ENCODE data around the gene CD79B. TPM values are rescaled to one million over a fixed set of nuclear protein-coding genes. Genes with fewer than 3 reads are reported as not detected.

CD79B gene
- total and polyA plus RNA-seq, 2 experiments from 2014 or later = 1.3 to 2.5 TPM

- no peak for TF ChIP-seq ZNF462 (CRISPR knock-in tag; IDR thresholded peaks at IDR 0.05)
- no peak for TF ChIP-seq POLR2AphosphoS5 (IDR thresholded peaks at IDR 0.05; ENCODE audit: low read depth)
- TF ChIP-seq EZH2 (IDR thresholded peaks at IDR 0.05; ENCODE audit: low read depth, unreplicated experiment) = no peak
Measured at GRCh38 chr17:63962298-63962744, 30.2 kb upstream of the CD79B start (continued).

- peak overlapping the region; percentile 80 for H3K4me3 Mint-ChIP-seq
- Histone ChIP-seq H3K36me3 (ENCODE audit: insufficient read depth) (no peaks in the 10 kb centered on the region), H3K27me3 (ENCODE audit: insufficient read depth) (no peaks in the 10 kb centered on the region), H3K4me2 (peak overlapping the region; percentile 89), H3K4me3 (peak overlapping the region; percentile 75), H3K4me1 (ENCODE audit: insufficient read depth) (peaks cover 14% of the 10 kb centered on the region; the same call in 1 of the 2 replicates), H3K79me2 (replicated peaks; ENCODE audit: insufficient read depth) (no peaks in the 10 kb centered on the region), H3K27ac (ENCODE audit: low read depth) (peak overlapping the region; percentile 78; the same call in 1 of the 2 replicates), H2AFZ (peak overlapping the region; percentile 92; the same call in 1 of the 2 replicates), H3F3A (replicated peaks; ENCODE audit: low read depth) (0 out of 2 replicates have a peak, but pooled peaks cover 2% of the 10 kb centered on the region), H4K20me1 (replicated peaks; ENCODE audit: insufficient read depth) (no peaks in the 10 kb centered on the region), H3K9me2 (ENCODE audit: insufficient read depth) (no peaks in the 10 kb centered on the region)
- peaks cover 13% of the 10 kb centered on the region; the same call in 2 of the 3 replicates for H3K36me3 Mint-ChIP-seq (ENCODE audit: low read depth)
- ATAC-seq = peak; percentile 86
- H3K4me1 Mint-ChIP-seq = peaks cover 20% of the 10 kb centered on the region
- peaks cover 8% of the 10 kb centered on the region for H3K27me3 Mint-ChIP-seq (ENCODE audit: insufficient read depth, low read depth, poor library complexity)
- DNase-seq (ENCODE audit: low spot score) = peak; percentile 99
- no peaks in the 10 kb centered on the region; the same call in 2 of the 3 replicates for H3K9me3 Mint-ChIP-seq
- TF ChIP-seq JUNB (IDR thresholded peaks at IDR 0.05; ENCODE audit: unreplicated experiment) (no peak), ZNF331 (CRISPR knock-in tag; IDR thresholded peaks at IDR 0.05; ENCODE audit: low read depth) (no peak), CREB1 (CRISPR knock-in tag; IDR thresholded peaks at IDR 0.05; ENCODE audit: low read depth) (peak; percentile 70), EZH2 (IDR thresholded peaks at IDR 0.05; ENCODE audit: low read depth, unreplicated experiment) (no peak), POLR2AphosphoS5 (IDR thresholded peaks at IDR 0.05; ENCODE audit: low read depth) (peak; percentile 55), CTCF (conservative IDR thresholded peaks at IDR 0.05; ENCODE audit: low read depth in 2 of 2) (no peak), NANOG (IDR thresholded peaks at IDR 0.05; ENCODE audit: borderline replicate concordance) (no peak)
- H3K27ac Mint-ChIP-seq = peak overlapping the region; percentile 92
Measured at GRCh38 chr17:63961355-63962212, 29.5 kb upstream of the CD79B start.

Data from GM23338 (cell line).